Limb (tissue), 2 donors: ENCODE measurements around the gene ZFY.
"Not testable (repeated sequence)": the region's sequence is repeated elsewhere in the genome, so short reads cannot be mapped to it uniquely, and the experiment has no call there.

Experiments
- DNase-seq, 2 donors: peaks; one replicate each; pipeline ENCODE4 v3.0.0-alpha.2; 2016; ENCODE audit errors: extremely low spot score in 2 of 2

ZFY gene

DNA sequence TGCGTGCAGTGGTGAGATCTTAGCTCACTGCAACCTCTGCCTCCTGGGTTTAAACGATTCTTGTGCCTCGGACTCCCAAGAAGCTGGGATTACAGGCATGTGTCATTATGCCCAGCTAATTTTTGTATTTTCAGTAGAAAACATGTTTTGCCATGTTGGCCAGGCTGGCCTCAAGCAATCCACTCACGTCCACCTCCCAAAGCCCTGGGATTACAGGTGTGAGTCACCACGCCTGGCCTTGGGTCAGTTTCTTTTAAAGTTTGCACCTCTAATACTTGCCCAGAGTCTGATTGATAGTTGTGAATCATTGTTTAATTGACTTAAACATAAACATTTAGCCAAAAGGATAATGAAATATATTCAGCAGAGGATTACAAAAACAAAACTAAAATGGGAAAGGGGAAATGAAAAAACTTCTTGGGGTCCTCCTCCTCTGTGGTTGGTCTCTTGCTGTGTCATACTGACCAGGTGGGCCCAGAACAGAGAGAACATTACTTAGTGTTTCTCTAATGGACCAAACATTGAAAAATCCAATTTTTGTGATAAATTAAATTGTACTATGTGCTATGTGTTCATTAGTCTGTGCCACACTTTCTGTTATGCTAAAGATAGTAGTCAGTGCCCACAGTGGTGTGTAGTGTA, 38.0 kb downstream of the ZFY start:
- no peak for DNase-seq

GRCh38 chrY:2979283-2979682, 44.1 kb downstream of the ZFY start:
- DNase-seq: no peak

DNA sequence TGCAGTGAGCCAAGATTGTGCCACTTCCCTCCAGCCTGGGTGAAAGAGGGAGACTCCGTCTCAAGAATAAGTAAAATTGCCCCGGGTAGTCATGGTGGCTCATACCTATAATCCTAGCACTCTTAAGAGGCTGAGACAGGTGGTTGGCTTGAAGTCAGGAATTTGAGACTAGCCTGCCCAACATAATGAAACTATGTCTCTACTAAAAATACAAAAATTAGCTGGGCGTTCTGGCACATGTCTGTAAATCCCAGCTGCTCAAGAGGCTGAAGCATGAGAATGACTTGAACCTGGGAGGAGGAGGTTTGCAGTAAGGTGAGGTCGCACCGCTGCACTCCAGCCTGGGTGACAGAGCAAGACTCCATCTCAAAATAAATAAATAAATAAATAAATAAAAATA, 49.3 kb downstream of the ZFY start:
- DNase-seq: no peak

DNA sequence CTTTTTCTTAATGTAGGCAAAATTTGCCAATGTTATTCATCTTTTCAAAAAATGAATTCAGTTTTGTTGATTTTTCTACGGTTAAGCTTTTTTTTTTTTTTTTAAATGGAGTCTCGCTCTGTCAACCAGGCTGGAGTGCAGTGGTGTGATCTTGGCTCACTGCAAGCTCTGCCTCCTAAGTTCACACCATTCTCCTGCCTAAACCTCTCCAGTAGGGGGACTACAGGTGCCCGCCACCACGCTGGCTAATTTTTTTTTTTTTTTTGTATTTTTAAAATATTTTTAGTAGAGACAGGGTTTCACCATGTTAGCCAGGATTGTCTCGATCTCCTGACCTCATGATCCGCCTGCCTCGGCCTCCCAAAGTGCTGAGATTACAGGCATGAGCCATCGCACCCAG, 52.0 kb downstream of the ZFY start:
- DNase-seq: not testable (repeated sequence)

DNA sequence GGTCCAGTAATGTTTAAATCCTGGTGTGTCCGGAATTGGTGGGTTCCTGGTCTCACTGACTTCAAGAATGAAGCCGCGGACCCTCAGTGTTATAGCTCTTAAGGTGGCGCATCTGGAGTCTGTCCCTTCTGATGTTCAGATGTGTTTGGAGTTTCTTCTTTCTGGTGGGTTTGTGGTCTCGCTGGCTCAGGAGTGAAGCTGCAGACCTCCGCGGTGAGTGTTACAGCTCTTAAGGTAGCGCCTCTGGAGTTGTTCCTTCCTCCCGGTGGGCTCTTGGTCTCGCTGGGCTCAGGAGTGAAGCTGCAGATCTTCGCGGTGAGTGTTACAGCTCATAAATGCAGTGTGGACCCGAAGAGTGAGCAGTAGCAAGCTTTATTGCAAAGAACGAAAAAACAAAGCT, 62.2 kb downstream of the ZFY start:
- not testable (repeated sequence) for DNase-seq

- no peak for DNase-seq
These were observed 67.0 kb downstream of the ZFY start for GRCh38 chrY:3002190-3002589.

DNA sequence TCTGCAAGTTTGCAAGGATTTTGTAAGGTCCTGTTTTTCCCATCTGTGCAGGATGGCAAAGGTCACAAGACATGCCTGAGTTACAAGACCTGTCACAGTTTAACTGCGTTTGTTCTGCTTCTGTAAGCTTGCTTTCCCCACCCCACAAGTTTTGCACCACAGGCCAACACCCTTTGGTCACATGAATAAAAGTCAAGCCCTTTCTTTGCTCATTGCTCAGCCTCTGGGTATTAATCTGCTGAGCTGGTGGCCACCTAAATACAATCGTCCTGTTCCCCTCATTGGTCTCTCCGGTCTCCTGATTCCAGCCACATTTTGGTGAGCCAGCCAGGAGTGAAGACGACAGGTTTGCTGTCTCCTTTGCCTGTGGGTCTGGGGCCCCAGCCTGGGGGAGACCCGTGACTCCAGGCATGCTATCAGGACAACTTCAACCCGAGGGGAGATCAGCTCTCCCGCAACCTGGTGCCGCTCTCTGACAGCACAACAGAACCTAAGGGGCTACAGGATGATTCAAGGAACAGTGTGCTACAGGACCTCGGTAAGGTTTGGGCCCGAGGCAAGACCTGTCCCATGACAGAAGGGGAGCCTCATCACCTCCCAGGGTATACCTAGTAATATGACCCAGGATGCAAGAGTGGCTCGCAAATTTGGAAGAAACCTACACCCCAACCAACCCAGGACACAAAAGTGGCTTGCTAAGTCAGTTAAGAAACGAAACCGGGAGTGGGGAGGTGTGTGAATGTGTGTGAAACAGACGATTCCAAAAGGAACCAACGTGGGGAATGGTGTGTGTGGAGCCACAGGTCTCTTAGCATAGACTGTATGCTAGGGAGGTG, 67.7 kb downstream of the ZFY start:
- no peak for DNase-seq

- DNase-seq: no peak
These were observed 68.3 kb downstream of the ZFY start for GRCh38 chrY:3003516-3003830.

- DNase-seq: no peak
These were observed 68.7 kb downstream of the ZFY start for GRCh38 chrY:3003846-3004245.

DNA sequence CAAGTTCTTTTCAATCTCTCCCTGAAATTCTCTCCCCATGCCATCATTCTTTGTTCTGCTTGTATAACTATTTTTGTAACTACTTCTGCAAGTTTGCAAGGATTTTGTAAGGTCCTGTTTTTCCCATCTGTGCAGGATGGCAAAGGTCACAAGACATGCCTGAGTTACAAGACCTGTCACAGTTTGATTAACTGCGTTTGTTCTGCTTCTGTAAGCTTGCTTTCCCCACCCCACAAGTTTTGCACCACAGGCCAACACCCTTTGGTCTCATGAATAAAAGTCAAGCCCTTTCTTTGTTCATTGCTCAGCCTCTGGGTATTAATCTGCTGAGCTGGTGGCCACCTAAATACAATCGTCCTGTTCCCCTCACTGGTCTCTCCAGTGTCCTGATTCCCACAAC, 70.8 kb downstream of the ZFY start:
- DNase-seq: not testable (repeated sequence)

DNA sequence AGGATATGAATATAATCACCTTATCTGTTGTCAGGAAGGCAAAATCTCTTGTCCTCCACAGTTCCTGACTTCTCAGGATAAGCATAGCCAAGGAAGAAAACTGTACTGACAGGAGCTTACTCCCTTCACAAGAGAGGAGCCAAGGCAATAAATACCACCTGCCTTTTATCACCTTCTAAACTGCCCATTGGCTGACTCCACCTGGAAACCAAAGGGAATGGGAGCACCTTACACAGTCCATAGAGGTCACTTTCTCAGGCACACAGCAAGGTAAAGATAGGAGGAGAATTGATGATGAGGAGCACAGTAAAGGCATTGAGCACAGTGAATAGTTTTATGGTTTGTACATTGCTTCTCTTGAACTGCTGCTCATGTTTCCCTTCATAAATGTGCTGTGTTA, 72.8 kb downstream of the ZFY start:
- DNase-seq: no peak

- no peak for DNase-seq
These were observed 77.0 kb downstream of the ZFY start for GRCh38 chrY:3012226-3012625.

DNA sequence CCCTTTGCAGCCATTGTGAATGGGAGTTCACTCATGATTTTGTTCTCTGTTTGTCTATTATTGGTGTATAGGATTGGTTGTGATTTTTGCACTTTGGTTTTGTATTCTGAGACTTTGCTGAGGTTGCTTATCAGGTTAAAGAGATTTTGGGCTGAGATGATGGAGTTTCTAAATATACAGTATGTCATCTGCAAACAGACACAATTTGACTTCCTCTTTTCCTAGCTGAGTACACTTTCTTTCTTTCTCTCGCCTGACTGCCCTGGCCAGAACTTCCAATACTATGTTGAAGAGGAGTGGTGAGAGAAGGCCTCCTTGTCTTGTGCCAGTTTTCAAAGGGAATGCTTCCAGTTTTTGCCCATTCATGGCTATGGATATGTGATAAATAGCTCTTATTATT, 81.4 kb downstream of the ZFY start:
- DNase-seq: no peak

DNA sequence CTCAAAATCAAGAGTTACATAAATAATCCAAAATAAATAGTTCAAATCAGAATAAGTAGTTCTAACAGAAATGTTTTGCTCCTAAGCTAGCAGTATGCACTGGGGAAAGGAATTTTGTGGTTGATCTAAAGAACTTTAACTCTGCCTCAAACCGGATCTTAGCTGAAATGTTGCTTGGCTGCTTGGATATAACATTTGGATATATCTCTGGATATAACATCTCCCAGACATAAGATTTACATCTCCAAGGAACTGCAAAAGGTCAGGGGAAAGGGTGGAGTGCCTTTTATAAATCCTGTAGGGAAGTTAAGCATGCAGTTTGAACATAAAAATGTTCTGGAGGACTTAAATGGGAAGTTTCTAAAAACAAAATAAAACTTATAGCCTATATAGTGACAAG, 83.4 kb downstream of the ZFY start:
- DNase-seq: peak in 1 of 2 donors; percentile 13

GRCh38 chrY:3019584-3019983, 84.4 kb downstream of the ZFY start:
- no peak for DNase-seq

GRCh38 chrY:3021176-3021575, 86.0 kb downstream of the ZFY start:
- DNase-seq: no peak

GRCh38 chrY:3023606-3024005, 88.4 kb downstream of the ZFY start:
- DNase-seq: no peak

DNA sequence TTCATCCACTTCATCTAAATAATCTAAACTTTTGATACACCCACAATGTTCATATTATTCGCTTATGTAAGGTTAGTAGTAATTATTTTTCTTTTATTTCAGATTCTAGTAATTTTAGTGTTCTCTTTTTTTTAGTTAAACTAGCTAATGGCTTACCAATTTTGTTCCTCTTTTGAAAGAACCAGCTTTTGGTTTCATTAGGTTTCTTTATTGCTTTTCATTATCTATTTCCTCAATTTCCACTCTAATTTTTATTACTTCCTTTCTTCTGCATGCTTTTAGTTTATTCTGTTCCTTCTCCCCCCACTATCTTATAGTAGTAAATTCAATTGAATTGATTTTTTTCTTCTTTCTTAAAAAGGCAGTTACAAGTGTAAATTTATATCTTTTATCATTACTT, 90.2 kb downstream of the ZFY start:
- no peak for DNase-seq
